Measurements from ENCODE around the gene CYP2A13.

- TF ChIP-seq CTCF (IDR thresholded peaks at IDR 0.05) (no peak), POLR2A (IDR thresholded peaks at IDR 0.05) (no peak), POLR2AphosphoS5 (IDR thresholded peaks at IDR 0.05) (no peak)
Measured at GRCh38 chr19:41111296-41111695, 23.0 kb downstream of the CYP2A13 start.
